Adrenal gland (tissue), 5 donors: Measurements from ENCODE around the gene ARL9.

ENCODE experiments used
- CTCF ChIP-seq, 6 experiments: fragments of 450-650 bp in 4 of 6; fragments of 200-600 bp in 2 of 6; sonication (generic) in 1 of 6; IDR thresholded peaks; 1 replicate in 5 of 6; 2 replicates in 1 of 6; pipeline versions ENCODE4 v1.5.1 to v1.8.0; 2016 to 2021; ENCODE audit warnings: antibody characterized with exemption in 6 of 6, mild to moderate bottlenecking in 2 of 6, moderate library complexity in 1 of 6
- POLR2A ChIP-seq, 2 donors: fragments of 450-650 bp; IDR thresholded peaks; one replicate each; pipeline ENCODE4 v1.6.1; 2017; ENCODE audit warnings: antibody characterized with exemption in 2 of 2, mild to moderate bottlenecking in 2 of 2, moderate library complexity in 1 of 2
- donor health status: DM: no; HTN: no; CAD: no.

- TF ChIP-seq POLR2A (IDR thresholded peaks at IDR 0.05), result no peak
- TF ChIP-seq CTCF (IDR thresholded peaks at IDR 0.05), result no peak
Observed at GRCh38 chr4:56463711-56464110, 41.9 kb upstream of the ARL9 start.
